ENCODE results near the gene PROCA1. TPM values are rescaled to one million over a fixed set of nuclear protein-coding genes. Genes with fewer than 3 reads are reported as not detected.
A peak's percentile ranks its signal among the peaks of the same experiment; 100 is the strongest.
"Not testable (repeated sequence)": the region's sequence is repeated elsewhere in the genome, so short reads cannot be mapped to it uniquely, and the experiment has no call there.

PROCA1 gene
- polyA plus RNA-seq, 4 donors, result 2.3 to 5.4 (median 4.4) TPM

- Histone ChIP-seq H3K9me3 (ENCODE audit: control insufficient read depth in 2 of 2, insufficient read depth in 1 of 2, low read depth in 1 of 2, low read length in 1 of 2) (peaks cover 0 to 9% of the 10 kb centered on the region in 2 donors), H3K4me1 (ENCODE audit: control insufficient read depth in 3 of 3, insufficient read depth in 2 of 3, low read depth in 1 of 3, low read length in 2 of 3) (peaks cover 4 to 13% (median 10%) of the 10 kb centered on the region in 3 donors), H3K36me3 (ENCODE audit: control insufficient read depth in 3 of 3, insufficient read depth in 2 of 3, low read depth in 1 of 3, low read length in 3 of 3) (peaks cover 2 to 31% (median 4%) of the 10 kb centered on the region in 3 donors), H3K27me3 (ENCODE audit: control insufficient read depth in 3 of 3, insufficient read depth in 3 of 3, low read length in 3 of 3) (no peaks in the 10 kb centered on the region), H3K27ac (ENCODE audit: low read depth in 1 of 3, low read length in 2 of 3) (peak overlapping the region; percentile 90 to 99 (median 96)), H3K4me3 (ENCODE audit: low read depth in 1 of 3, low read length in 3 of 3) (peak overlapping the region; percentile 76 to 99 (median 94))
- FAIRE-seq, result no peak
- 0% methylated on average over 10 of the region's 10 CpGs for WGBS, 3 donors
- no peak for DNase-seq
Observed at GRCh38 chr17:28662527-28662829, 49.2 kb downstream of the PROCA1 start.

DNA sequence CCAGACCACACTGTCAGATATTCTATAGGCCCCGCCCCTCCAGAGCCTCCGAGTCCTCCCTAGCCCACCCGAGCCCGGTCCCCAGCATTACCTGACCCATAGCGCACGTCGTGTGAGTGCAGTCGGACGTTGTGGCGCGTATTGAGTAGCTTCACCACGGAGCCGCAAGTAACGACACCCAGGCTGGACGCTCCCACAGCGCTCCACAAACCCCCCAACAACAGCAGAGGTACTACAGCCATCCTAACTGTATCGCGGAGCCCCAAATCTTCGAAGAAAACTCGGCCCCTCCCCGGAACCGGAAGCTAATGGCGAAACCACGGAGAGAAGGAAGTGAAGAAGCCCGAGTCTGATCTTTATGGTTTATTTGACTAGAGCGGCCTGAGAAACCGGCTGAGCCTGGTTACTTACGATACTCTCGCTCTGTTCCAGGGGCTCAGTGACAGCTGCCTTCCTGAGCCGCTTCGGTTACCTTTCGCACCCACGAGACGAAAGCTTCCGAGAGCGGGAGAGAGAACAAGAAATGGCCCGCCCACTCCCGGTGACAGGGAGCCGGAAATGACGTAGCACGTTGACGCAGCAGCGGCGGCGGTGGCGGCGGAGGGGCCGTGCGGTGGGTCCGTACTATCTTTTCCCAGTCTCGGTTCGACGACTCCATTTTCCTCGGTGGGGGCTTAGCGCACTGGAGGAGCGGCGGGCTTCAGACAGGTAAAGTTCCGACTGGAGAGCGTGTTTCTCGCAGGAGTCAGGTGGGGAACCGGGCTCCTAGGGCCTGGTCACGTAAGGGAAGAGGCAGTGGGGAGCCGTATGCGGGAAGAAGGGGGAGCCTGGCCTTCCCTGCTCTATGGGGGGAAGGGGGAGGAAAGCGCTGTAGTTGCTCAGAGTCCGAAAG is 49.8 kb downstream of the PROCA1 start, which contains the start of the genes SDF2 and SUPT6H:
Gene SDF2 (minus strand): TSS at position 272 of the 892 bp plus-strand sequence. CDS start 30 bp downstream, at position 242.
Gene SUPT6H (plus strand): TSS at position 571 of the 892 bp plus-strand sequence. CDS start 11,197 bp downstream, outside the sequence.
- H3K27me3 ChIP-seq (ENCODE audit: control insufficient read depth in 3 of 3, insufficient read depth in 3 of 3, low read length in 3 of 3), result no peaks in the 10 kb centered on the region
- peak within 1 kb of the TSS; percentile 76 to 99 (median 94) for H3K4me3 ChIP-seq (ENCODE audit: low read depth in 1 of 3, low read length in 3 of 3)
- peaks cover 0 to 9% of the 10 kb centered on the region in 2 donors for H3K9me3 ChIP-seq (ENCODE audit: control insufficient read depth in 2 of 2, insufficient read depth in 1 of 2, low read depth in 1 of 2, low read length in 1 of 2)
- H3K36me3 ChIP-seq (ENCODE audit: control insufficient read depth in 3 of 3, insufficient read depth in 2 of 3, low read depth in 1 of 3, low read length in 3 of 3), result peaks cover 2 to 37% (median 4%) of the 10 kb centered on the region in 3 donors
- FAIRE-seq (no peak), DNase-seq (peak; percentile 88 to 98)
- WGBS, 3 donors, result 0% methylated on average over 66 of the region's 66 CpGs
- H3K27ac ChIP-seq (ENCODE audit: low read depth in 1 of 3, low read length in 2 of 3), result peak within 1 kb of the TSS; percentile 90 to 99 (median 96)
- peaks cover 4 to 13% (median 10%) of the 10 kb centered on the region in 3 donors for H3K4me1 ChIP-seq (ENCODE audit: control insufficient read depth in 3 of 3, insufficient read depth in 2 of 3, low read depth in 1 of 3, low read length in 2 of 3)

GRCh38 chr17:28659497-28659881 is 52.2 kb downstream of the PROCA1 start:
- not testable (repeated sequence) for DNase-seq; H3K4me1 ChIP-seq (ENCODE audit: control insufficient read depth in 3 of 3, insufficient read depth in 2 of 3, low read depth in 1 of 3, low read length in 2 of 3); H3K27me3 ChIP-seq (ENCODE audit: control insufficient read depth in 3 of 3, insufficient read depth in 3 of 3, low read length in 3 of 3); H3K27ac ChIP-seq (ENCODE audit: low read depth in 1 of 3, low read length in 2 of 3); FAIRE-seq; H3K4me3 ChIP-seq (ENCODE audit: low read depth in 1 of 3, low read length in 3 of 3); H3K9me3 ChIP-seq (ENCODE audit: control insufficient read depth in 2 of 2, insufficient read depth in 1 of 2, low read depth in 1 of 2, low read length in 1 of 2)
- 97 to 100% (median 97%) methylated on average over 23 of the region's 23 CpGs for WGBS, 3 donors
- H3K36me3 ChIP-seq (ENCODE audit: control insufficient read depth in 3 of 3, insufficient read depth in 2 of 3, low read depth in 1 of 3, low read length in 3 of 3), result peaks cover 4 to 36% (median 4%) of the 10 kb centered on the region in 3 donors

- peaks cover 4 to 39% (median 4%) of the 10 kb centered on the region in 3 donors for H3K36me3 ChIP-seq (ENCODE audit: control insufficient read depth in 3 of 3, insufficient read depth in 2 of 3, low read depth in 1 of 3, low read length in 3 of 3)
- not testable (repeated sequence) for H3K9me3 ChIP-seq (ENCODE audit: control insufficient read depth in 2 of 2, insufficient read depth in 1 of 2, low read depth in 1 of 2, low read length in 1 of 2); H3K4me1 ChIP-seq (ENCODE audit: control insufficient read depth in 3 of 3, insufficient read depth in 2 of 3, low read depth in 1 of 3, low read length in 2 of 3); H3K4me3 ChIP-seq (ENCODE audit: low read depth in 1 of 3, low read length in 3 of 3); H3K27me3 ChIP-seq (ENCODE audit: control insufficient read depth in 3 of 3, insufficient read depth in 3 of 3, low read length in 3 of 3); H3K27ac ChIP-seq (ENCODE audit: low read depth in 1 of 3, low read length in 2 of 3); DNase-seq; FAIRE-seq
- WGBS, 3 donors, result 96 to 99% (median 97%) methylated on average over 32 to 46 of the region's 46 CpGs
Observed at GRCh38 chr17:28658766-28659496, 52.8 kb downstream of the PROCA1 start.

DNA sequence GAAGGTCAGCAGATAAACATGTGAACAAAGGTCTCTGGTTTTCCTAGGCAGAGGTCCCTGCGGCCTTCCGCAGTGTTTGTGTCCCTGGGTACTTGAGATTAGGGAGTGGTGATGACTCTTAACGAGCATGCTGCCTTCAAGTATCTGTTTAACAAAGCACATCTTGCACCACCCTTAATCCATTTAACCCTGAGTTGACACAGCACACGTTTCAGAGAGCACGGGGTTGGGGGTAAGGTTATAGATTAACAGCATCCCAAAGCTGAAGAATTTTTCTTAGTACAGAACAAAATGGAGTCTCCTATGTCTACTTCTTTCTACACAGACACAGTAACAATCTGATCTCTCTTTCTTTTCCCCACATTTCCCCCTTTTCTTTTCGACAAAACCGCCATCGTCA is 53.3 kb downstream of the PROCA1 start:
- not testable (repeated sequence) for DNase-seq; H3K27ac ChIP-seq (ENCODE audit: low read depth in 1 of 3, low read length in 2 of 3); H3K4me1 ChIP-seq (ENCODE audit: control insufficient read depth in 3 of 3, insufficient read depth in 2 of 3, low read depth in 1 of 3, low read length in 2 of 3); H3K27me3 ChIP-seq (ENCODE audit: control insufficient read depth in 3 of 3, insufficient read depth in 3 of 3, low read length in 3 of 3); FAIRE-seq; H3K4me3 ChIP-seq (ENCODE audit: low read depth in 1 of 3, low read length in 3 of 3); H3K9me3 ChIP-seq (ENCODE audit: control insufficient read depth in 2 of 2, insufficient read depth in 1 of 2, low read depth in 1 of 2, low read length in 1 of 2)
- 93 to 98% (median 93%) methylated on average over 5 of the region's 8 CpGs for WGBS, 3 donors
- peaks cover 4 to 43% (median 4%) of the 10 kb centered on the region in 3 donors for H3K36me3 ChIP-seq (ENCODE audit: control insufficient read depth in 3 of 3, insufficient read depth in 2 of 3, low read depth in 1 of 3, low read length in 3 of 3)

DNA sequence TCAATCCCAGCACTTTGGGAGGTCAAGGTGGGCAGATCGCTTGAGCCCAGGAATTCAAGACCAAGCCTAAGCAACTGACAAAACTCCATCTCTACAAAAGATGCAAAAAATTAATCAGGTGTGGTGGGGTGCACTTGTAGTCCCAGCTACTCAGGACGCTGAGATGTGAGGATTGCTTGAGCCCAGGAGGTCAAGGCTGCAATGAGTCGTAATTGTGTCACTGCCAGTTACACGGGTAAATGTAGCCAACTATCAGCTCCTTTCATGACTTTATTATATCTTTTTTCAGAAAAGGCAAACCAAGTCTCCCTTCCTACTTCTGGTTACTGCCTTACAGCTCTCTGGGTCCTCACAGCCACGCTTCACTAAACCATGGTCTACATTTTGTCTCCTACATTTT is 53.9 kb downstream of the PROCA1 start:
- Histone ChIP-seq H3K36me3 (ENCODE audit: control insufficient read depth in 3 of 3, insufficient read depth in 2 of 3, low read depth in 1 of 3, low read length in 3 of 3) (peaks cover 4 to 43% (median 7%) of the 10 kb centered on the region in 3 donors), H3K4me3 (ENCODE audit: low read depth in 1 of 3, low read length in 3 of 3) (no peak overlapping the region), H3K27me3 (ENCODE audit: control insufficient read depth in 3 of 3, insufficient read depth in 3 of 3, low read length in 3 of 3) (no peaks in the 10 kb centered on the region), H3K27ac (ENCODE audit: low read depth in 1 of 3, low read length in 2 of 3) (no peak overlapping the region), H3K4me1 (ENCODE audit: control insufficient read depth in 3 of 3, insufficient read depth in 2 of 3, low read depth in 1 of 3, low read length in 2 of 3) (peaks cover 0 to 4% (median 3%) of the 10 kb centered on the region in 3 donors), H3K9me3 (ENCODE audit: control insufficient read depth in 2 of 2, insufficient read depth in 1 of 2, low read depth in 1 of 2, low read length in 1 of 2) (peaks cover 0 to 9% of the 10 kb centered on the region in 2 donors)
- 83 to 91% (median 89%) methylated on average over 5 of the region's 5 CpGs for WGBS, 3 donors
- DNase-seq, result no peak
- FAIRE-seq, result no peak

GRCh38 chr17:28655160-28655559 is 56.5 kb downstream of the PROCA1 start:
- DNase-seq, result no peak
- no peak for FAIRE-seq
- peaks cover 7 to 58% (median 7%) of the 10 kb centered on the region in 3 donors for H3K36me3 ChIP-seq (ENCODE audit: control insufficient read depth in 3 of 3, insufficient read depth in 2 of 3, low read depth in 1 of 3, low read length in 3 of 3)
- H3K4me1 ChIP-seq (ENCODE audit: control insufficient read depth in 3 of 3, insufficient read depth in 2 of 3, low read depth in 1 of 3, low read length in 2 of 3), result no peaks in the 10 kb centered on the region
- no peak overlapping the region for H3K27ac ChIP-seq (ENCODE audit: low read depth in 1 of 3, low read length in 2 of 3)
- no peak overlapping the region for H3K4me3 ChIP-seq (ENCODE audit: low read depth in 1 of 3, low read length in 3 of 3)
- peaks cover 0 to 9% of the 10 kb centered on the region in 2 donors for H3K9me3 ChIP-seq (ENCODE audit: control insufficient read depth in 2 of 2, insufficient read depth in 1 of 2, low read depth in 1 of 2, low read length in 1 of 2)
- no peaks in the 10 kb centered on the region for H3K27me3 ChIP-seq (ENCODE audit: control insufficient read depth in 3 of 3, insufficient read depth in 3 of 3, low read length in 3 of 3)
- WGBS, 3 donors, result 94 to 99% (median 98%) methylated on average over 5 of the region's 5 CpGs

All from small intestine (tissue), 7 donors.